IPS-NIHi11 (cell line): ENCODE results near the gene MAST4.

Experiments used
- DNase-seq: peaks from one replicate; pipeline ENCODE4 v3.0.0; 2012; ENCODE audit warnings: mixed read lengths, low spot score

MAST4 gene

GRCh38 chr5:66697796-66698564, 101.8 kb downstream of the MAST4 start:
- no peak for DNase-seq

- no peak for DNase-seq
These were observed 105.1 kb downstream of the MAST4 start for GRCh38 chr5:66701244-66701643.

DNA sequence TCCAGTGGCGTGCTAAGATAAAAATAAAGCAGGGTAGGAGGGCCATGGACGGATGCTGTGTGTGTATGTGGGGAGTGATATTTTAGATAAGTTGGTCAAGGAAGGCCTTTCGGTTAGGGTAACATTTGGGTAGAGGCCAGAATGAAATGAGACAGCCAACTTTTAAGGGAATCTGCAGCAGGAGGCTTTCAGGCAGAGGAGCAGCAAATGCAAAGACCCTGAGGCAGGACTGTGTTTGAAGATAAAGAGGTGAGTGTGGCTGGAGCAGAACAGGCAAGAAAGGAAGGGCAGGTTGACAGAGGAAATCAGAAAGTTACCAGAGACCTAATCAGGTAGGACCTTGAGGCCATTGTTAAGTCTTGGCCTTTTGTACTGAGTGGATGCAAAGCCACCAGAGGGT, 106.2 kb downstream of the MAST4 start:
- DNase-seq: no peak

- DNase-seq: no peak
These were observed 108.7 kb downstream of the MAST4 start for GRCh38 chr5:66704790-66705425.

GRCh38 chr5:66708368-66708767, 112.2 kb downstream of the MAST4 start:
- DNase-seq: no peak

GRCh38 chr5:66710557-66711088, 114.4 kb downstream of the MAST4 start:
- no peak for DNase-seq

DNA sequence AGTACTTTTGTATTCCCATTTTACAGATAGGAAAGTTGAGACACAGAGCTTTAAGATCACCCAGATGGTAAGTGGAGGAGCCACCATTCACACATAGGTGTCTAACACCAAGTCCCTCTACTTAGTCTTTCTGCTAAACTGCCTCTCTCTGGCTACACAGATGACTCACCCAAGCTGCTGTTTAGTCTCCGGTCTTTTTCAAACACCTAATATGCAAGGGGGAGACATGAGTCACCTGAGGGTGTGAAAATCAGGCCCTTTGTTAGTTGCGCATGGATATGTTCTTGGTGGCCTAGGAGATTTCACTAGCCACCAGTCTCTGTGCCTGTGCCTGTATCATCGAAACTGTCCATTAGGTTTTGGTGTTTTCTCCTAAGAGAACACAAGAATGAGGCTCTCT, 117.8 kb downstream of the MAST4 start:
- no peak for DNase-seq

DNA sequence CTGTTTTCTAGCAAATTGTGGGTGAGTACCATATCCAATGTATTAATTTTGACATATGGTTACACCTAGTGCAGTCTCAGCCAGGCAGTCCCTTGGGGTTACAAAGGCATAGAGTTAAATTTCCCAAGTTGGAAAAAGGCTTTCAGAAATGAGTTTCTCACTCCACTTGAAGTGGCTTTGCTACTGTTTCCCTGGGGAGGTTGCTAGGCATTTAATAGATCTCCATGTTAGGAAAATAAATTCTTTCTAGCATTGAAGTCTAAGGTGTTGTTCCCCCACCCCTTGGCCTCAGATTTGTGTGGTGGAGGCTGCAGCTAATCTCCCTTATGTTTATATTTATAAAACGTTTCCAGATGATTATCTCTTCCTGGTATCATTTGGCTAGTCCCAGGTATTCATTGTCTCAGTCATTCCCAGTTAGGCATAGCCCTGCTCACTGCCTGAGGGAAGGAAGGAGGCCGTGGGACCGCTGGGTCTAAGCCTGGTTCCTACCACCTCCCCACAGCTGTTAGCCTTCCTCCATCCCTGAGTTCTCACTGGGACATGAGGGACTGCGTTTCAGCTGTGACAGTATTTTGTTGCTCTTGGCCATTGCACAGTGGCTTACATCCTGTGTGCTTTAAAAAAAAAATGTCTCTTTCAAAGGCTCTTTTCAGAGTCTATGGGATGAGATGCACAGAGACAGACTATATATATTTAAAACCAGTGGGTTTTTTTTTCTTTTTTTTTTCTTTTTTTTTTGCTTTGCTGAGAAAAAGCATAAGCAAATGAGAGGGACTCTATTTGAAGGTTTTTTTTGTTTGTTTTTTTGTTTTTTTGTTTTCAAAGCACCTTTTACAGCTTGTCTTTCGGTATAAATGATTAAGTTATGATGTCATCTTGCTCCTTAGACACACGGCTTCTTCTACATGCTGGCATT, 121.5 kb downstream of the MAST4 start:
- DNase-seq: no peak

- no peak for DNase-seq
These were observed 122.3 kb downstream of the MAST4 start for GRCh38 chr5:66718374-66719002.

DNA sequence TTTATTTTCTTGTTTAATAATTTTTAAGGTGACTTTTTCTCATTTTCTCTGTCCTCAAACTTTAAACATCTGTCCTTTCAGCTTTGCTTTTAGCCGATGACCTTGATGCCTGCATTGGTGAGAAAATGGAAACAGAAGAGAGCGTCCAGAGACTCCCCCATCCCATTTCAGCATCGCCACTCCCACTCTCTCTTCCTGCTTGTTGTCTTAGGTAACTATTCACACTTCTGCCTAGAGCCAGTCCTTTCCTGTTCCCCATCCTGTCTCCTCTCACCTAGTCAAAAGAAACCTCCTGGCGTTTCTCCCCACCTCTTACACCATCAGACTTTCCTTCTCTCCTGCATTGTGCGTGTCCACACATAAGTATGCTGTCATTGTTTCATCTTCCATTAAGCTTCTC, 124.6 kb downstream of the MAST4 start:
- DNase-seq: no peak

DNA sequence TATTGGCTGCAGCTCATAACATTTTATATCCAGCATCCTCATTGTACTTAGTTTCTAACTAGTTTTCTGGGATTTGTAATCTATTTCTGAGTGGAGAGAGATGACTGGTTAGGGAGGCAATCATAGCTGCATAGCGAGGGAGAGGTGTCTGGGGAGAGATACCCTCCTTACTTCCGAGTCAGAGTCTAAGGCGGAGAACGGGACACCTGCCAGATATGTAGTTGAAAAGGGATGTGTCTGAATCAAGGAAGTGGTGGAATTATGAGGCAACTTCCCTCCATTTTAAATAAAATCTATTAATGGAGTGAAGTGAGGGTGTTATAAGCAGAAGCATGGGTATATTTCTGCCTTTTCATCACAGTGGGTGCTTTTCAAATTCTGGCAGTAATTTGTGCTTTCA, 126.5 kb downstream of the MAST4 start:
- DNase-seq: no peak

- no peak for DNase-seq
These were observed 128.4 kb downstream of the MAST4 start for GRCh38 chr5:66724349-66725139.

DNA sequence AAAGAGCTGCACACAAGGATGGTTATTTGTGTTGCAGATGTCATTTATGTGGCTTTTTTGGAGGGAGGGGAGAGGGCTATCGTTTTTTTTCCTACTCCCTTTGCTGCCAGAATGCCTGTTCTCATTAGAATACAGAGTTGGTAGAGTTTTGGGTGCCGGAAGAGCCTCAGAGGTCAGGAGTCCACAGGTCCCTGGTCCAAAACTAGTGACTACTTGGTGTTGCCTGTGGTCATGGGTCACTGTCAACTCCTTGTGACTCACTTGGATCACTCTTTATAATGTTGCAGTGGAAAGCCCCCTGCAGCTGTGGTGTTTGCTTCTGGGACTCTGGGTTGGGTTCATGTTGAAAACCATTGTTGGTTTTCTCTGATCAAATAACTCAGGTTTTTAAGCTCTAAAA, 131.4 kb downstream of the MAST4 start:
- no peak for DNase-seq

- no peak for DNase-seq
These were observed 131.9 kb downstream of the MAST4 start for GRCh38 chr5:66728049-66728448.

GRCh38 chr5:66737096-66737495, 140.9 kb downstream of the MAST4 start:
- no peak for DNase-seq

GRCh38 chr5:66738136-66738535, 141.9 kb downstream of the MAST4 start:
- DNase-seq: no peak

DNA sequence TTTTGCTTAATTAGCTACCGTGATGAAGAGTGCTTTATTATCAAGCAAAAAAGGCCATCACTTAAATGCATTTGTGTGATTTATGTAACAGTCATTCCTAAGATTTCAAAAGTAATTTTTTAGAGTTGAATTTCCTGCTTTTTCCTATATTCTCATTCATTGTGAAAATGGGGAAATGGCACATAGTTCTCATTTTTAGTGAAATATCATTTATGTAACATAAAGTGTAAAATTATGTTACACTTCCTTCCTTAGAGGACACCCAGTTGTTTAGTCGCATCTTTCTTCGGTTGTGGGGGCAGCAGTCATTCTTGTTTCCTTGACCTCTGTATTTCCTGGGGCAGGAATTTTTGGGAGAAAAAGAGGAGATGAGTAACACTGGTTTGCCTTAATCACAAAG, 142.8 kb downstream of the MAST4 start:
- DNase-seq: no peak

GRCh38 chr5:66739951-66740350, 143.8 kb downstream of the MAST4 start:
- DNase-seq: no peak

GRCh38 chr5:66741394-66741793, 145.2 kb downstream of the MAST4 start:
- no peak for DNase-seq

DNA sequence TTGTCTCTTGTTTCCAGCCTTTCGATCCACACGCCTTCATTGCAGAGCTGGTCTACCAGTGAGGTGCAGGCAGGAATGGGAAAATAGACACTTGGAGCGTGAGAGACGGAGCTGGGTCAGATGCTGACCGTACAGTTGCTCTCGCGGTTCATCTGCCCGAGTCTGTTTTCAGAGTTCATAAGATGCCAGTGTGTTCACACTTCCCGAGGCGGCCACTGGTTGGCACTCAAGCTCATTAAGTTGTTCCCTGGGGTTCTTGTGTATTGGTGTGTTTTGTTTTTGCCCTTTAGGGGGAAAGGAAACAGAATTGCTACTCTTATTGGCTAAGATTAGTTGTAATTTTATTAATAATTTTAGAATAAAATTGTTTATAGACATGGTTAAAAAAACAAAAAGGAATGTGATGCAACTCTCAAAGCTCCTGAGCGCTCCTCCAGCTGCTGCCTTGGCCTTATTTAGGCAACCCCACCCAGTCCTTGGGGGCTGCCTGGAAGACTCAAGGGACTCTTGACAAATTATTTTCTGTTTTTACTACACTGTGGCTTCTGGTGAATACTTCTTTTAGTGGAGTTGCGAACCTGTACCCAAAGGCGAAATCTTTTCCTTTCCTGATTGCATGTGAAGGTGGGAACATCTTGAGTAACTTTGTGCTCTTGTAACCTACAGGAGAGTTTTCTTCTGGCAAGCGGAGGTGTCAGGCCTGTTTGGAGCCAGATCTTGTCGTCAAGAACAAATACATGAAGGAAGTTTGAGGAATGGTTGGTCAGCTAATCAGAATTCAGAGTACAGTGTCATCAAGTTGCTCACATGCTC, 146.1 kb downstream of the MAST4 start:
- DNase-seq: peak; percentile 30
